ENCODE measurements around the gene GALNT2.

Gene GALNT2

GRCh38 chr1:230102472-230102871 is 35.4 kb downstream of the GALNT2 start:
- Histone ChIP-seq H3K27ac (no peak overlapping the region), H3K4me3 (no peak overlapping the region)
- DNase-seq (ENCODE audit: low spot score) = no peak
- no peak for TF ChIP-seq CTCF (IDR thresholded peaks at IDR 0.05)

GRCh38 chr1:230103306-230104173 is 36.5 kb downstream of the GALNT2 start:
- H3K27ac ChIP-seq = peak overlapping the region; percentile 88 to 89
- DNase-seq (ENCODE audit: low spot score) = no peak
- TF ChIP-seq CTCF (IDR thresholded peaks at IDR 0.05) = no peak
- no peak overlapping the region for H3K4me3 ChIP-seq

- Histone ChIP-seq H3K27ac (peak overlapping the region; percentile 88 to 89), H3K4me3 (peak overlapping the region; percentile 46)
- no peak for TF ChIP-seq CTCF (IDR thresholded peaks at IDR 0.05)
- peak; percentile 99 for DNase-seq (ENCODE audit: low spot score)
Observed at GRCh38 chr1:230104395-230105244, 37.6 kb downstream of the GALNT2 start.

GRCh38 chr1:230105245-230105753 is 38.3 kb downstream of the GALNT2 start:
- DNase-seq (ENCODE audit: low spot score) = no peak
- TF ChIP-seq CTCF (IDR thresholded peaks at IDR 0.05) = no peak
- H3K27ac ChIP-seq = peak overlapping the region; percentile 88 to 89
- H3K4me3 ChIP-seq = peak overlapping the region; percentile 46

- H3K27ac ChIP-seq = peak overlapping the region; percentile 88 to 89
- DNase-seq (ENCODE audit: low spot score) = no peak
- no peak for TF ChIP-seq CTCF (IDR thresholded peaks at IDR 0.05)
Observed at GRCh38 chr1:230105754-230106625, 39.0 kb downstream of the GALNT2 start.

GRCh38 chr1:230107941-230108340 is 40.9 kb downstream of the GALNT2 start:
- Histone ChIP-seq H3K4me3 (no peak overlapping the region), H3K27ac (no peak overlapping the region)
- no peak for TF ChIP-seq CTCF (IDR thresholded peaks at IDR 0.05)
- no peak for DNase-seq (ENCODE audit: low spot score)

More at GRCh38 chr1:230105754-230106625, 39.0 kb downstream of the GALNT2 start:
- H3K4me3 ChIP-seq = peak overlapping the region; percentile 26
